ENCODE results near the gene NFIA.

DNA sequence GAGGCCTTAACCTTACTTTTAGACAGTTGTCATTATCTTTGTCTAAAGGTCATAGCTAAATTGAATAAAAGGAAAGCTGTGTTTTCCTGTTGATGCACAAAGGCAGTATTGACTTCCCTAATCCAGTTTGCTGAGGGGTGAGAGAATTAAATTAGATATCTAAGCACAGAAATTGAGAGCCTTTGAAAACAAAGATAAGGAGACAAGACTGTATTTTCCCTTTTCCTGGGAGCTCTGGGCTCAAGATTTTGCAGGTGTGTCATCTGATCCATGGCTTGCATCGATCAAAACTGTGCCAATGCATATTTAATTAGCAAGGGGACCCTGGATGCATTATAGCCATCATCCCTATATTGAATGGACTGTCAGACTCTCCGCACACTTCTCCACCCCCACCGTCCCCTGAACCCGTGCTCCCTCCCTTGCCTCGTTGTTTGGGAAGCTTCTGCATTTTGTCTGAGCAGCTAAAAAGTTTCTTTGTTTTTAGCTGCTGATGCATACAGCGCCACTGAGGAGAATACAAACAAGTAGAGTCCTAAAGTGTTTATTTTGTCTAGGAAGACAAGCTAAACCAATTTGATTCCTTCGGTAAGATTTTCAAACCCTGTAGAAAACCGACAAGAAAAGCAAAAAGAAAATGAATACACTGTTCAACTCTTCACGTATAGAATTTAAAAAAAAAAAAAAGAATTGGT, 186.3 kb downstream of the NFIA start:
- no peak for TF ChIP-seq POLR2A (IDR thresholded peaks at IDR 0.05; ENCODE audit: low read depth, low read length)
- TF ChIP-seq TAF1 (IDR thresholded peaks at IDR 0.05; ENCODE audit: borderline replicate concordance, low read depth, low read length), result no peak
- no peak for TF ChIP-seq POLR2AphosphoS5 (IDR thresholded peaks at IDR 0.05; ENCODE audit: low read depth, low read length)

Measured in GM12892 (cell line).